Measurements from ENCODE around the gene KCNJ10.

KCNJ10 gene

GRCh38 chr1:160077486-160077885, 7.5 kb upstream of the KCNJ10 start:
- no peak overlapping the region for H3K4me3 ChIP-seq (ENCODE audit: low read length)
- TF ChIP-seq CTCF (IDR thresholded peaks at IDR 0.05; ENCODE audit: low read length) (no peak), EZH2 (optimal IDR thresholded peaks at IDR 0.05; ENCODE audit: low read depth, low read length) (no peak)
- H3K27me3 ChIP-seq (replicated peaks; ENCODE audit: insufficient read depth, low read length) = peaks cover 22% of the 10 kb centered on the region
- no peaks in the 10 kb centered on the region for H3K9me3 ChIP-seq (replicated peaks; ENCODE audit: insufficient read depth, low read length)
- H3F3A ChIP-seq (ENCODE audit: insufficient read depth, low read length) = peaks cover 9% of the 10 kb centered on the region; the same call in 1 of the 2 replicates
- no peaks in the 10 kb centered on the region for H3K36me3 ChIP-seq (replicated peaks; ENCODE audit: insufficient read depth, low read length)
- H3K27ac ChIP-seq (ENCODE audit: low read length) = no peak overlapping the region
- no peak overlapping the region for H3K9ac ChIP-seq (ENCODE audit: low read length)
- no peaks in the 10 kb centered on the region for H3K9me2 ChIP-seq (replicated peaks; ENCODE audit: insufficient read depth, low read length)
- H2AFZ ChIP-seq (ENCODE audit: low read length) = no peak overlapping the region
- no peak overlapping the region for H3K4me2 ChIP-seq (ENCODE audit: low read depth, low read length)
- no peaks in the 10 kb centered on the region for H3K79me2 ChIP-seq (ENCODE audit: low read length)
- DNase-seq = no peak
- no peaks in the 10 kb centered on the region for H4K20me1 ChIP-seq (ENCODE audit: insufficient read depth, low read length)
- H3K4me1 ChIP-seq (ENCODE audit: low read length) = peaks cover 27% of the 10 kb centered on the region

GRCh38 chr1:160076295-160076694, 6.3 kb upstream of the KCNJ10 start:
- Histone ChIP-seq H3K9ac (ENCODE audit: low read length) (no peak overlapping the region), H3K79me2 (ENCODE audit: low read length) (no peaks in the 10 kb centered on the region), H3K27ac (ENCODE audit: low read length) (no peak overlapping the region), H3K27me3 (replicated peaks; ENCODE audit: insufficient read depth, low read length) (peaks cover 10% of the 10 kb centered on the region), H3K4me2 (ENCODE audit: low read depth, low read length) (no peak overlapping the region), H2AFZ (ENCODE audit: low read length) (no peak overlapping the region), H3K4me1 (ENCODE audit: low read length) (peaks cover 32% of the 10 kb centered on the region), H3K4me3 (ENCODE audit: low read length) (no peak overlapping the region), H4K20me1 (ENCODE audit: insufficient read depth, low read length) (no peaks in the 10 kb centered on the region), H3K9me2 (replicated peaks; ENCODE audit: insufficient read depth, low read length) (no peaks in the 10 kb centered on the region), H3K36me3 (replicated peaks; ENCODE audit: insufficient read depth, low read length) (no peaks in the 10 kb centered on the region), H3K9me3 (replicated peaks; ENCODE audit: insufficient read depth, low read length) (no peaks in the 10 kb centered on the region), H3F3A (ENCODE audit: insufficient read depth, low read length) (peaks cover 19% of the 10 kb centered on the region)
- no peak for DNase-seq
- TF ChIP-seq CTCF (IDR thresholded peaks at IDR 0.05; ENCODE audit: low read length) (no peak), EZH2phosphoT487 (IDR thresholded peaks at IDR 0.05; ENCODE audit: low read length) (no peak)

- Histone ChIP-seq H3K9me2 (replicated peaks; ENCODE audit: insufficient read depth, low read length) (no peaks in the 10 kb centered on the region), H3K27ac (ENCODE audit: low read length) (no peak overlapping the region), H3K9me3 (replicated peaks; ENCODE audit: insufficient read depth, low read length) (no peaks in the 10 kb centered on the region), H3K4me1 (ENCODE audit: low read length) (peaks cover 32% of the 10 kb centered on the region), H3F3A (ENCODE audit: insufficient read depth, low read length) (peaks cover 19% of the 10 kb centered on the region), H4K20me1 (ENCODE audit: insufficient read depth, low read length) (no peaks in the 10 kb centered on the region), H3K9ac (ENCODE audit: low read length) (no peak overlapping the region), H3K79me2 (ENCODE audit: low read length) (no peaks in the 10 kb centered on the region), H3K36me3 (replicated peaks; ENCODE audit: insufficient read depth, low read length) (no peaks in the 10 kb centered on the region), H3K4me2 (ENCODE audit: low read depth, low read length) (no peak overlapping the region), H2AFZ (ENCODE audit: low read length) (no peak overlapping the region), H3K27me3 (replicated peaks; ENCODE audit: insufficient read depth, low read length) (peaks cover 7% of the 10 kb centered on the region), H3K4me3 (ENCODE audit: low read length) (no peak overlapping the region)
- TF ChIP-seq CTCF (IDR thresholded peaks at IDR 0.05; ENCODE audit: low read length) (no peak), EZH2 (optimal IDR thresholded peaks at IDR 0.05; ENCODE audit: low read depth, low read length) (no peak), EZH2phosphoT487 (IDR thresholded peaks at IDR 0.05; ENCODE audit: low read length) (no peak)
- DNase-seq = no peak
These were observed 5.9 kb upstream of the KCNJ10 start for GRCh38 chr1:160075836-160076235.

Data from MM.1S (cell line).